GM12865 (cell line): ENCODE measurements around the gene MRPL14.

Source experiments
- DNase-seq: peaks from one replicate; pipeline ENCODE4 v3.0.0; 2010; ENCODE audit warnings: low read depth
- H3K4me3 ChIP-seq: 2 replicates; pipeline ENCODE4 v1.5.1; 2011; ENCODE audit warnings: mild to moderate bottlenecking, low read depth, low read length, control low read depth
- CTCF ChIP-seq: IDR thresholded peaks from 2 replicates; pipeline ENCODE4 v1.5.1; 2011; ENCODE audit warnings: low read length, control low read depth, low read depth, inconsistent platforms; ENCODE audit not compliant: insufficient read depth; ENCODE audit errors: missing control alignments

MRPL14 gene

GRCh38 chr6:44079672-44080071, 47.6 kb downstream of the MRPL14 start:
- no peak overlapping the region for H3K4me3 ChIP-seq
- no peak for TF ChIP-seq CTCF
- no peak for DNase-seq

- peak; percentile 90 for TF ChIP-seq CTCF
- peak; percentile 82 for DNase-seq
- H3K4me3 ChIP-seq = no peak overlapping the region
Observed at GRCh38 chr6:44078827-44079671, 48.2 kb downstream of the MRPL14 start.

GRCh38 chr6:44078219-44078826, 48.9 kb downstream of the MRPL14 start:
- DNase-seq = no peak
- no peak for TF ChIP-seq CTCF
- peak overlapping the region; percentile 94 for H3K4me3 ChIP-seq

GRCh38 chr6:44077214-44077946, 49.9 kb downstream of the MRPL14 start:
- no peak for DNase-seq
- TF ChIP-seq CTCF = no peak
- H3K4me3 ChIP-seq = peak overlapping the region; percentile 94

GRCh38 chr6:44076356-44077213, 50.7 kb downstream of the MRPL14 start:
- TF ChIP-seq CTCF = no peak
- DNase-seq = peak; percentile 30
- H3K4me3 ChIP-seq = peak overlapping the region; percentile 94

- DNase-seq = no peak
- H3K4me3 ChIP-seq = peak overlapping the region; percentile 94
- TF ChIP-seq CTCF = no peak
Observed at GRCh38 chr6:44075647-44076355, 51.5 kb downstream of the MRPL14 start.
